Retina (tissue), 1 donor: Measurements from ENCODE around the gene ERCC2.

Source experiments
- DNase-seq: peaks from one replicate; pipeline ENCODE4 v3.0.0-alpha.2; 2016

Gene ERCC2

DNA sequence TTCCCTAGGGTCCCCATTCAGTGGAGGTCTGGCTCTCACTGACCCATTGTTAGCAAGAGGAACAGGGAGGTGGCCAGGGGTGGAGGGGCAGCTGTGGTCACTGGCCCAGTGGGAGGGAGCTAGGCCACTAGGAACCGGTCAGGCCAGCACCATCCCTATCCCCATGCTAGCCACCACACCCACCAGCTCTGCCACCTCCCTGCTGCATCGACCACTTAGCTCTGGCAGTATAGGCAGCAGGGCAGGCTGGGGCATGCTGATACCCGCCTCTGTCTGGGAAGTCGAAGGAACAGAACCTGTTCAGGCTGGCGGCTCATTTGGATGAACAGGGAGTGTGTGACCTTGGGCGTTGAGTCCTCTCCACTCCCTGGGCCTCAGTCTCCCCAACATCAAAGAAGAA, 29.8 kb upstream of the ERCC2 start:
- DNase-seq = no peak

DNA sequence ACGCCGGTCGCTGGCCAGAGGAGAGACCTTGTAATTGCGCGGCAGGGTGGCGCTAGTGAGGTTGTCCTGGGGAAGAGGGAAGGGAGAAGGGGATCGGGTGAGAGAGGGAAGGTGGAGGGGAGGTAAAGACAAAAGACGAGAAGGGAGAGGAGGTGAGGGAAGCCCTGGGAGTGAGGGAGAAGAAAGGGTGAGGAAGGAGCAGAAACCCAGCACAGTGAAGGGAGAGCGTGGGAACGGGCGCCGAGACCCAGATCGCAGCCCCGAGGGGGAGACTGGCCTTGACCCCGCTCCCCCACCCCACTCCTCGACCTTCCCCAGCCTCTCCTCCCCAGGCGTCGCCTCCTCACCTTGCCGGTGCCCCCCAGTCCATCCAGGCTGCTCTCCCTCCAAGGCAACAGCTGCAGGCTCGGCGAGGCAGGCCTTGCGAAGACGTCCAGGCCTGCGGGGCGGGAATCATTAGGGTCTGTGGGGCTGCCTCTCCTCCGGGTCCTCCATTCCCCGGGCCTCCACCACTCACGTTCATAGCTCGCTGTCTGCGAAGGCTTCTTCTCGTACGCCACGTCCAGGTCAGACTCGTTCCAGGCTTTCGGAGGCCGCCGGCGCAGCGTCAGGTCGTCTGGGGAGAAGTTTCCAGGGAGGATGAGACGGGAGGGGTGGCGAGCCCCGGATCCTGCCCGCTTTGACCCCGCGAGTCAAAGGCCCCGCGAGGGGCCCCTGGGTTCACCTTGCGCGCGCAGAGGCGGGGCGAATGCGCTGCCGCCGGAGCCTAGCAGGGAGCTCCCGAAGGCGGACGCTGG, 25.6 kb upstream of the ERCC2 start:
- no peak for DNase-seq

DNA sequence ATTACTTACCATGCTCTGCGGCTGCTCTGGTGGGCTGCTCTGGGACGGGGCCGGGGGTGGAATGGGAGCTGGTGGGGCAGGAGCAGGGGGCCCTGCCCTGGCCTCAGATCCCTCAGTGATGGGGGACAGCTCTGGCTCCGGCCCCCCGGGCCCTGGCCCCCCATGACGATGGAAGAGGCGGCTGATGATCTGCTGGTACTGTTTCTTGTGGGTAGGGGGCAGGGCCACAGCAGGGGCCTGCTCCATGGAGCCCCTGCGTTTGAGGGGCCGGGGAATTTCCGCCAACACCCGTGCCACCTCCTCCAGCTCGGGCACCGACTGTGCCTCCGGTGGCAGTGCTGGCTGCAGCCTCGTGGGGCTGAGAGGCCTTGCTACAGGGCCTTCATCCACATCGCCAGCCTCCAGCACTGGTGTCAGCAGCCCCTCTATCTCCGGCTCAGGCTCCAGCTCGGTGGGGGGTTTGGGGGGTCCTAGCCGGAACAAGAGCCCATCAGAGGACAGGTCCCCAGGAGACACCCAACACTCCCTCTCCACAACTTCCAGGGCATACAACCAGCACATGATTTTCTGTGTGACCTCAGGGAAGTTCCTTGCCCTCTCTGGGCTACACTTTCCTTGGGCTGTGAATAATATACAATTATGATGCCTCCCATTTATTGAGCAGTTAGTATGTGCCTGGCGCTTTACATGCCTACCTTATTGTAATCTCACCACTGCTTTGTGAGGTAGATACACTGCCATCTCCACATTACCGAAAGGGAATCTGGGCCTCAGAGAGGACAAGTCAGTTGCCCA, 21.7 kb upstream of the ERCC2 start:
- no peak for DNase-seq

DNA sequence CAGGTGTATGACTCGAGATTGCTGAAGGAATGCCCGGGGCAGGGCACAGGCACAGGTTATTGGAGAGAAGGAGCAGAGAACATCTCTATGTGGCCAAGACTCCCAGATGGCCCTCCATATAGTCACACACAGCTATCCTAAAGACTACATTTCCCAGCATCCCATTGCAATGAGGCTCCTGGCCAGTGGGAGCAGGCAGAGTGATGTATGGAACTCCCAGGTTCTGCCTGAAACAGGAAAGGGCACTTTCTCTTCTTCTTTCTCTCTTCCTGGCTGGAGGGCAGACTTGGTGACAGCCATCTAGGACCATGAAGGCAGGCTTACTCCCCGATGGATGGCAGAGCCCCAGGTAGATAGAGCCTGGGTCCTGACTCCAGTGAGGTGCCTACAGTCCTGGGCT, 21.0 kb upstream of the ERCC2 start:
- DNase-seq = no peak

DNA sequence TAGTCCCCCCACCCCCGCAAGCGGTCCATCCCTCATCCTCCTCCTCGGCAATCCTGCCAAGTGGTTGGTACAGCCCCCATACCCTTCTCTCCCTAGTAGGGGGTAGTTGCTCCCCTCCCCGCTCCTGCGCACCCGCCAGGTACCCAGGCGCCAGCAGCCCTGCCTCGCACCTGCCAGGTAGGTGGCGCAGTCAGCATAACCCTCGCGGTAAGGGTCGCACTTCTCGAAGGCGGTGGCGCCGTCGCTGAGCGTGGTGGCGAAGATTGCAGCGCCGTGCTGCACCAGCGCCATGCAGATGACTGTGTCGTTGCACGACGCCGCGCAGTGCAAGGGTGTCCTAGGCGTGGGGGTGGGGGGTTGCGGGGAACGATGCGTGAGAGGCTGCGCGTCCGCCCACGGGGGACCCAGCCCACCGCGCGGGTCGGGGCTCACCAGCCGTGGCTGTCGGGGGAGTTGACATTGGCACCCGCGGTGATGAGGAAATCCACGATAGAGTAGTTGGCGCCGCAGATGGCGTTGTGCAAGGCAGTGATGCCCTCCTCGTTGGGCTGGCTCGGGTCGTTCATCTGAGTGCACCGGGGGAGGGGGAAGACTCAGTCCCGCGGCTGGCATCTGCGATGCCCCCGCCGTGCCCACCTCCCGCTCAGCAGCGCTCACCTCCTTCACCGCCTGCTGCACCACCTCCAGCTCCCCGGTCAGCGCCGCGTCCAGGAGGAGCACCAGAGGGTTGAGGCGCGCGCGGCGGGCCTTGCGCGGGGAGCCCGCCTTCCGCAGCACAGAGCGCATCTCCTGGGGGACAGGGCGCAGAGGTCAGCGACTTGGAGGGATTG, 15.2 kb upstream of the ERCC2 start:
- DNase-seq = peak; percentile 51

DNA sequence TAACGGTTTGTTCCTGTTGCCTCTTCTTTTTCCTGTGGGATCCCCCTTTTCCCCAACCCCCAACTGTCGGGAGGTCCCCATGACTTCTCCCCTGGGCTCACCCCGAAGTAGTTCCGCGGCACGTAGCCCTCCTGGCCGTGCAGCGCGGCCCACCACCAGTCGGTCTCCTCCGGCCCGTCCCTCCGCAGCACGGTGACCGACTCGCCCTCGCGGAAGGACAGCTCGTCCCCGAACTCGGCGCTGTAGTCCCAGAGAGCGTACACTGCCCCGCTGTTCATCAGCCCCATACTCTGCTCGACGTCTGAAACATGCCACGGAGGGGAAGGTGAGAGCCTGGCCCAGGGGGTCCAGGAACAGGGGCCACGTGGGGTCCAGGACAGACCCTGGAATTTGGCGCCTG, 12.1 kb upstream of the ERCC2 start:
- no peak for DNase-seq

DNA sequence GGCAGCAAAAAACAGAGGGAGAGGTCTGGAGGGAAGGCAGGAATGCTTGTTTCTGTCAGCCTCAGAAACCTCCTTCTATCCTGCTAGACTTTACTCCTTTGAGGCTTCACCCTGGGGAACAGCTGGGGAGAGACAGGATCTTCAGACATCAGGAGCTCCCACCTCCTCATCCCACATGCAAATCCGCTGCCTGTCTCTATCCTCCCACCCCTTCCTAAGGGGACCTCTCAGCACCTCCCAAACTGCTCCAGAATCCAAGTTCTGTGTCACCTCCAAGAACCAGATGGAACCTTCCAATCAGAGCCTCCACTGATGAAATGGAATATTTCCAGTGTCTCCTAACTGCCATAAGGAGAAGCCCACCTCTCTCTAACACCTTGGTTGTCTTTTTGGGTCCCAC, 9.7 kb upstream of the ERCC2 start:
- DNase-seq = no peak

DNA sequence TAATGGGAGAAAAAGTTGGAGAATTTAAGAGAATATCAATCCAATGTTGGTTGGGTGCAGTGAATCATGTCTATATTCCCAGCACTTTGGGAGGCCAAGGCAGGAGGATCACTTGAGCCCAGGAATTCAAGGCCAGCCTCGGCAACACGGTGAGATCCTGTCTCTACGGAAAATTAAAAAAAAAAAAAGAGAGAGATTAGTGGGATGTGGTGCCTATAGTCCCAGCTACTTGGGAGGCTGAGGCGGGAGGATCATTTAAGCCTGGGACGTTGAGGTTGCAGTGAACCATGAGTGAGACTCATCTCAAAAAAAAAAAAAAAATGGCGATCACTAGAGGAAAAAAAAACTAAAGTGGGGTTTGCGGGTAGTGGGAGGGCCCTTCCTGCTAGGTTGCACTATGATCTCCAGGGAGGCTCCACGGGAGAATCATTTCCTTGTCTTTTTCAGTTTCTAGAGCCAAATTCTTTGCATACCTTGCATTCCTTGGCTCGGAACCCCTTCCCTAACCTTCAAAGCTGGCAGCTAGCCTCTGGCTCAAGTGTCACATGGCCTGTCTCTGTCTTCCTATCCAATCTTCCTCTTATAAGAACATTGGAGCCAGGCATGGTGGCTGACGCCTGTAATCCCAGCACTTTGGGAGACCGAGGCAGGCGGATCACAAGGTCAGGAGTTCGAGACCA, 5.8 kb upstream of the ERCC2 start:
- DNase-seq = no peak

DNA sequence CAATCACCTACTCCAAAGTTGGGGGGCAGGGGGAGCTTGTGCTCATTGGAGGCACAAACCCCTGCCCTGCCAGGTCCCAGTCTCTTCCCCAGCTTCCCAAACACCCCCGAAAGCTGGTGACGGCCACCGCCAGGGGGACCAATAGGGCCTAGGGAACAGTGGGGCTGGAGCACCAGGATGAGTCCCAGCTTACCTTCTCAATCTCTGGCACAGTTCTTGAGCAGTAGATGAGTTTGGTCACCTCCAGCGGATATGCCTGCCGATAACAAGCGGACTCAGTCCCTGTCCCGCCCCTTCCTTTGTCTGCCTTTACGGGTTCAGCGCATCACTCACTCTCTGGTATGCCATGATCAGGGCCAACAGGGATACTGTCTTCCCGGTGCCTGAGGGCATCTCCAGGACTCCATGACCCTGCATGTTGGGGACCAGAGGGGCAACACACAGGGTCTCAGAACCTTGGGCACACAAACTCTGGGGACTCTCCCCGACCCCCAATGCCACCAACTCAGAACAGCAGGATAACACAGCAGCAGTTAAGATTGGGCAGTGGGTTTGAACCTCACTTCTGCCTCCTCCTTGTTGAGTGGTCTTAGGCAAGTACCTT, 1.5 kb downstream of the ERCC2 start:
- DNase-seq = no peak

DNA sequence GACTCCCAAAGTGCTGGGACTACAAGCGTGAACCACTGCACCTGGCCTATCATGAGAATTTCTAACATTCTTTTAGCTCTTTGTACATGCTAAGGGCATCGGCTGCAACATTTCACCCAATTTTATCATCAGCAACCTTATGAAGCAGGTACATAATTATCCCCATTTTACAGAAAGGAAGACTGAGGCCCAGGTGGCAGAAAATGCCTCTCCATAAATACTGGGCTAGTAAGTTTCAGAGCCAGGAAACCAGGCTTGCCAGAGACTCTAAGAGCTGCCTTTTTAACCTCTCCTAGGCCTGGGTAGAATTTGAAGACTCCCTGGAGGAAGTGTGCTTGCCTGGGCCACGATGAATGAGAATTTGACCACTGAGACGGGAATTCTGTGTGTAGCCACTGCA, 2.2 kb downstream of the ERCC2 start:
- no peak for DNase-seq

DNA sequence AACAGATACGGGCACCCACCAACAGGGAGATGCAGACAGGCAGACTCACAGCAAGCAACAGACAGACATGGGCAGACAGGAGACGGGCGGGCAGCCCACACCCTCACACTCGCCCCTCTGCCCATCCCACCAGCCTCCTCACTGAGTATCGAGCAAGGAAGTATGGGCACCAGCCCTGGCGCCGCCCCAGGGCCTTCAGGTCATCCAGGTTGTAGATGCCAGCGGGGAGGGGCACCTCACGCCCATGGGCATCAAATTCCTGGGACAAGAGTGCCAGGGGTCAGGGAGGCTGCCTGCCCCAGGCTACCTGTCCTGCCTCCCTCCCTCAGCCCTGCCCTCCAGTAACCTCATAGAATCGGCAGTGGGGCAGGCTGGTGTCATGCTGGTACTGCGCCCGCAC, 5.7 kb downstream of the ERCC2 start:
- no peak for DNase-seq

DNA sequence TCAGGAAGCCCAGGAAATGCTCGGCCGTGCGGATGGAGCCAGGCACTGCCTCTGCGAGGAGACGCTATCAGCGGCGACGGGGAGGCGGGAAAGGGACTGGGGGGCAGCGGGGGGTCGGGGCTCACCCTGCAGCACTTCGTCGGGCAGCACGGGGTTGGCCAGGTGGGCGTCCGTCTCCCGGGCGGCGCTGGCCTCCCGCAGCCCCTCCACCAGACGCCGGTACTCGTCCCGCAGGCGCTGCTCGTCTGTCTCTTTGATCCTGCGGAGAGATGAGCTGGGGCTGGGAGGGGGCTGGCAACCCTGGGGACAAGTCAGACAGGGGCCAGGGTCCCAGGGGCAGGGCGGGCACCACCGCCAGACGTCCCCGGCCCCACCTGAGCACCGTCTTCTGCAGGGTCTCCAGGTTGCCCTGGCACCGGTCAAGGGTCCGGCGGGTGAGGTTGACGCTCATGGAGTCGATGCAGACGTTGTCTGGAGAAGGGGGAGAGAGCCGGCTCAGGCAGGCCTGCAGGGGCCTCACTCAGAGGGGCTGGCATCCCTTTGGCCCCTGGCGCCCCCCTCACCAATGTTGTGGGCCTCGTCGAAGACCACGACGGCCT, 6.4 kb downstream of the ERCC2 start:
- DNase-seq = no peak

DNA sequence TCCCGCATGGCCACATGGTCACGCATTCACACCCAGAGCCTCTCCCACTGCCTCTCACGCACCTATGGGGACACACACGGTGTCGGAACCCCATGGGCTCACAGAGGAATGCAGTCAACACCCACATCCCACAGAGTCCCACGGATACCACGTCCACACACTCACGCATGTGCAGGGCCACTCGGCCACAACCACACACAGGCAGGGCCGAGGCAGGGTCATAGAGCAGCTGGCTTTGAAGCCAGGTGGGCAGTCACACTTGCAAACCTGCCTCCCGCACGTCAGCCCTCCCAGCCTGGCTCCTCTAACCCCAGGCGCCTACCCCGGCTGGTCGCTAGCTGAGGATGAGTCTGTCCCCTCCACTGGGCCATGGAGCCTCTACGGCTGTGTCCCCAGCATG, 8.1 kb downstream of the ERCC2 start:
- DNase-seq = no peak

DNA sequence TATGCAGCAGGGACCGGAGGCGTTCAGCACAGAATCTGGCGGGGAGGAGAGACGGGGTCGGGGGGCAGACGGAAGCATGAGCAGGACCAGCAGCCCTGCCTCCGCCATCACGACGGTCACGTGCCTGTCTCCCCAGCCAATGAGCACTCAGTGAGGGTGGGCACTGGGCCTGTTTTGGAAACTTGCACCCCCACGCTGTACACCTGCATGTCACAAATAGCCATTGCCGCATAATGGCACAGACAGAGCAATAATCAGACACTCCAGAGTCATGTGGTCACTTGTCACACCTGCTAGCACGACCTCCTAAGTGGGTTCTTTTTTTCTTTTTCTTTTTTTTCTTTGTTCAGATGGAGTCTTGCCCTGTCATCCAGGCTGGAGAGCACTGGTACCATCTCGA, 8.8 kb downstream of the ERCC2 start:
- DNase-seq = no peak

DNA sequence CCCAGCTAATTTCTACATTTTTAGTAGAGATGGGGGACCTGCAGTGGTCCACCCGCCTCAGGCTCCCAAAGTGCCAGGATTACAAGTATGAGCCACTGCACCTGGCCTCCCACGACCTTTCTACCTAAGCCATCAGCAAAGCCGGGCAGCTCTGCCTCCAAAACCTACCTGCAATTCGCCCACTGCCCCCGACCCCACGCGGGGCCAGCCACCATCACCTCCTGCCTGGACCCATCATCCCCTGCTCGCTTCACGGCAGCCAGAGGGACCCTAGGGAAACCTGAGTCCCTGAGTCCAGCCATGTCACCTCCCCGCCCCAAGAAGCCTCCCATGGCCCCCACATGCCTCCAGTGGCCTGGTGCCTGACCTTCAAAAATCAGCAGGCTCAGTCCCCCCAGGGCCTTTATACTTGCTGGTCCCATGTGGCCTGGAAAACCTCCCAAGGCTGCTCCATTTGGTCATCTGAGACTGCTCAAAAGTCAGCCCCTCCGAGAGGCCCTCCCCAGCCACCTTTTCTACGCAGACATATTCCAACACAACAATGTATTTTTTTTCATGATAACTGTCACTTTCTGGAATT, 12.1 kb downstream of the ERCC2 start:
- no peak for DNase-seq

DNA sequence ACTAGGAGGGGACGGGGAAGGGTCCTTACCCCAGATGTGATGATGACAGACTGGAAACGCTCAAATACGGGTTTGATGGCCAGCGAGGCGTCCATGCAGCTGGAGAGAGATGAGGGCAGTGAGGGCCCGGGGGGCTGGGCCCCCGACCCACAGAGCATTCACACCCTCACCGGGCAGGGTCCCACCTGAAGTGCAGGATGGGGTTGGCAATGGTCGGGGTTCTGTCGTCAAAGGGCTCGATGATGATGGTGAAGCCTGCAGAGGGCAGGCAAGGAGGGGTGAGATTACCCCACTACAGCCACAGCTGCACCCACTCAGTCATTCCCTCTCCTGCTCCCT, 13.0 kb downstream of the ERCC2 start:
- DNase-seq = no peak

DNA sequence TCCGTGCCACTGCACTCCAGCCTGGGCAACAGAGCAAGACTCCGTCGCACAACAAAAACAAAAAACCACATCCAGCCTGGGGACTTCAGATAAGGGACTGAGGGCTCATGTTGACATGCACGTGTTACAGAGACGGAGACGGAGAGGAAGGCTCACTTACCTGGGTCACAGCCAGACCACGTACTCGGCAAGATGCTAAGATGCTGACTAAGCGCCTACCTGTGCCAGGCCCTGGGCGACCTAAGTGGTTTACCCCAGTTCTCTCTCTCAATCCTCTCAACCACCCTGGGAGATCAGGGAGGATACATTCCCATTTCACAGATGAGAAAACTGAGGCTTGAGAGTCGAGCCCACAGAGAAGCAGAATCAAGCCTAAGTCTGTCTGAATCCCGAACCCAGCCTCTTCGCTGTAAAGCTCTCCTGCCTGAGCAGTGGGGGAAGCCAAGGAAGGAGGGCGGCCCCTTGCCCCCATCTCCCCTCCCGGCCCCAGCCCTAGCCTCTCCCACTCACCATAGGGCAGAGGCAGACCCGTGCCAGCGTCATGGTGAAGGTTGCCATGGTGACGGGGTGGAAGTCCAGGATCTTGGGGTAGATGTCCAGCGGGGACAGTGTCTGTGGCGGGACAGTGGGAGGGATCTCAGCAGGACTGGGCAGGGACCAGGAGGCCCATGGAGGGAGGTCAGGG, 13.5 kb downstream of the ERCC2 start:
- no peak for DNase-seq

DNA sequence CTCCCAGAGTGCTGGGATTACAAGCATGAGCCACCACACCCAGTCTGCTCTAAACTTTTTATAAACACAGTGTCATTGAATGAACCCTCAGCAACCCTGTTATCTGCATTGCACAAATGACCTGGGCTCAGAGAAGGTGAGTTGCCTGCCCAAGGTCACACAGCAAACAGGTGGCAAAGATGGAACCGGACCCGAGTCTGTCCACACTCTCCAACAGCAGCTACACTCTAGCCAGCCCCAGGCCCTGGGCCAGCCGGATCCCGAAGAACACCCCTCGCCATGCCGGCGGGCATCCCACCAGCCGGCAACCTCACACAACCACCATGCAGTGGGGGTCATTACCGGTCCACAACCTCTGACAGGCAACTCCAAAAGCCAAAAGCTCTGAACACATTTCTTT, 14.5 kb downstream of the ERCC2 start:
- DNase-seq = no peak

DNA sequence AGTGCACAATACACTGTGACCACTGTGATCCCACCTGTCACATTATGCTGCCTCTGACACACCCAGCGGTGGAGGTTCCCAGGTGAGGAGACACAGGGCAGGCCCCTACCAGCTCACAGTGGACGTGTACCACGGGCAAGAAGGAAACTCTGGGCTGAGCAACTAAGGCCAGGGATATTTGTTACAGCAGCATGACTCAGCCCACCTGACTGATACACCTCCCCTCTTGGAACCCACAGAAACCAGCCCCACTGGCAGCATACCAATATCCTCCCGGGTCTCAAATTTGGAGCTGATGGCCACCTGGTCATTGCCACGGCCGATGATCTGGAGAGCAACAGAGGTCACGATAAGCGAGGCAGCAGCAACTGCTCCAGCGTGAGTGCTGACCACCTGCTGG, 15.0 kb downstream of the ERCC2 start:
- no peak for DNase-seq

DNA sequence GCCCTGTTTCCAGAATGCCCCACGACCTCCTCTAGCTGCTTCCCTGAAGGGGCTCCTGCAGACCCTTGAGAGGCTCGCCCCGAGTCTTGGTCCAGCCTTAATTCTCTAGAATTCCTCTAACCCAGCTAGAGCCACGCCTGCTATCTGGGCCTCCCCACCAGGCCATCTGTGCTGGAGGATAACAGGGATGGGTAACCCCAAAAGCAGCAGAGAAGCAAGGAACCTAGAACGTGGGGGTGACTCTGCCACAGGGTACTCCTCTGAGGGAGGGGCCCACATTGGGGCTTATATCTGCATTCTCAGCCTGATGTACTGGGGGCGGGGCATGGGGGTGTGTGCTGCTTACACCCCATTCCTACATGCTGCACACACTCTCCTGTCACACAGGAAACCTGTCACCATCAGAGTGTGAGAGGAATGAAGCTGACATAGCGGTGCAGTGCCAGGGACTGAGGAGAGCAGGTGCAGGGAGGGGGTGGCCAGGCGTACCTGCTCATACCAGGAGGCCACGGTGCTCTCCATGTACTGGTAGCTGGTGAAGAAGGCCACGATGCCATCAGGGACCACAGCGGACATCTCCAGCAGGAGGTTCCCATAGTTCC, 16.0 kb downstream of the ERCC2 start:
- DNase-seq = no peak
